HEK293 (cell line): Measurements from ENCODE around the gene PHF23.

Experiments
- CTCF ChIA-PET: fragments of 350-600 bp; formaldehyde crosslinking; extraction: SDS; loops from one replicate; lab custom pipeline; 2021; ENCODE audit warnings: antibody characterized with exemption; lab: Yijun Ruan, JAX
- POLR2A ChIA-PET: fragments of 300-600 bp; formaldehyde crosslinking; extraction: SDS; loops from one replicate; lab custom pipeline; 2020; ENCODE audit warnings: antibody characterized with exemption, inconsistent platforms; lab: Yijun Ruan, JAX
- H3K27ac ChIP-seq: fragments of 200-500 bp; sonication (Bioruptor generic); 2 replicates; pipeline ENCODE4 v1.5.1; 2014; ENCODE audit warnings: low read depth, low read length, control low read depth, inconsistent platforms; ENCODE audit errors: extremely low read depth
- H3K36me3 ChIP-seq, 2 experiments: fragments of 200-500 bp in 1 of 2; sonication (Bioruptor generic) in 1 of 2; 1 replicate in 1 of 2; 2 replicates in 1 of 2; pipeline ENCODE4 v1.5.1; 2014 to 2017; ENCODE audit warnings: inconsistent platforms in 2 of 2, low read length in 2 of 2; ENCODE audit not compliant: control insufficient read depth in 2 of 2, insufficient read depth in 1 of 2
- H3K4me1 ChIP-seq: fragments of 200-500 bp; sonication (Bioruptor generic); 2 replicates; pipeline ENCODE4 v1.5.1; 2014; ENCODE audit warnings: mild to moderate bottlenecking, low read length, inconsistent platforms; ENCODE audit not compliant: control insufficient read depth, insufficient read depth
- H3K4me3 ChIP-seq: 2 replicates; pipeline ENCODE4 v1.5.1; 2011; ENCODE audit warnings: low read depth, mild to moderate bottlenecking, control low read depth, low read length, moderate library complexity
- H3K9me3 ChIP-seq: fragments of 200-500 bp; sonication (Bioruptor generic); 2 replicates; pipeline ENCODE4 v1.5.1; 2014; ENCODE audit warnings: low read depth, low read length, inconsistent platforms; ENCODE audit not compliant: control insufficient read depth, insufficient read depth
- GLI4 ChIP-seq: fragments of 450-650 bp; formaldehyde crosslinking; IDR thresholded peaks from 2 replicates; pipeline ENCODE4 v1.5.1; 2016; ENCODE audit warnings: missing biosample characterization, missing genetic modification characterization
- SP3 ChIP-seq: fragments of 450-650 bp; formaldehyde crosslinking; IDR thresholded peaks from 2 replicates; pipeline ENCODE4 v1.5.1; 2016; ENCODE audit warnings: missing biosample characterization, missing genetic modification characterization
- ZBTB1 ChIP-seq: fragments of 450-650 bp; formaldehyde crosslinking; IDR thresholded peaks from 2 replicates; pipeline ENCODE4 v1.5.1; 2016; ENCODE audit warnings: missing biosample characterization, missing genetic modification characterization
- ZBTB17 ChIP-seq: fragments of 450-650 bp; formaldehyde crosslinking; IDR thresholded peaks from 2 replicates; pipeline ENCODE4 v1.5.1; 2016; ENCODE audit warnings: missing biosample characterization, missing genetic modification characterization
- ZBTB48 ChIP-seq: fragments of 450-650 bp; formaldehyde crosslinking; IDR thresholded peaks from 2 replicates; pipeline ENCODE4 v1.5.1; 2016; ENCODE audit warnings: missing biosample characterization, missing genetic modification characterization
- ZFP41 ChIP-seq: fragments of 450-650 bp; formaldehyde crosslinking; IDR thresholded peaks from 2 replicates; pipeline ENCODE4 v1.5.1; 2016; ENCODE audit warnings: missing biosample characterization, missing genetic modification characterization, borderline replicate concordance
- ZNF155 ChIP-seq: fragments of 450-650 bp; formaldehyde crosslinking; IDR thresholded peaks from 2 replicates; pipeline ENCODE4 v1.5.1; 2016; ENCODE audit warnings: missing biosample characterization, missing genetic modification characterization
- ZNF157 ChIP-seq: fragments of 450-650 bp; formaldehyde crosslinking; IDR thresholded peaks from 2 replicates; pipeline ENCODE4 v1.5.1; 2016; ENCODE audit warnings: missing biosample characterization, missing genetic modification characterization
- ZNF174 ChIP-seq: fragments of 450-650 bp; formaldehyde crosslinking; IDR thresholded peaks from 2 replicates; pipeline ENCODE4 v1.5.0; 2017; ENCODE audit warnings: missing biosample characterization, mild to moderate bottlenecking, missing genetic modification characterization
- ZNF221 ChIP-seq: fragments of 450-650 bp; formaldehyde crosslinking; IDR thresholded peaks from 2 replicates; pipeline ENCODE4 v1.5.1; 2017; ENCODE audit warnings: missing biosample characterization, missing genetic modification characterization, borderline replicate concordance
- ZNF223 ChIP-seq: fragments of 450-650 bp; formaldehyde crosslinking; IDR thresholded peaks from 2 replicates; pipeline ENCODE4 v1.5.1; 2016; ENCODE audit warnings: missing biosample characterization, missing genetic modification characterization
- ZNF366 ChIP-seq: fragments of 450-650 bp; formaldehyde crosslinking; conservative IDR thresholded peaks from 2 replicates; pipeline ENCODE4 v1.5.1; 2016; ENCODE audit warnings: missing biosample characterization, missing genetic modification characterization
- ZNF391 ChIP-seq: fragments of 450-650 bp; formaldehyde crosslinking; IDR thresholded peaks from 2 replicates; pipeline ENCODE4 v1.5.1; 2016; ENCODE audit warnings: low read depth, missing biosample characterization, missing genetic modification characterization, borderline replicate concordance
- ZNF660 ChIP-seq: fragments of 450-650 bp; IDR thresholded peaks from 2 replicates; pipeline ENCODE4 v1.5.1; 2018; ENCODE audit warnings: missing biosample characterization, mild to moderate bottlenecking, missing genetic modification characterization
- ZNF670 ChIP-seq: fragments of 450-650 bp; formaldehyde crosslinking; IDR thresholded peaks from 2 replicates; pipeline ENCODE4 v1.5.1; 2016; ENCODE audit warnings: missing biosample characterization, missing genetic modification characterization, low read depth
- ZNF747 ChIP-seq: fragments of 450-650 bp; formaldehyde crosslinking; IDR thresholded peaks from 2 replicates; pipeline ENCODE4 v1.5.1; 2016; ENCODE audit warnings: missing biosample characterization, missing genetic modification characterization
- ZNF792 ChIP-seq: fragments of 450-650 bp; formaldehyde crosslinking; IDR thresholded peaks from 2 replicates; pipeline ENCODE4 v1.5.1; 2016; ENCODE audit warnings: missing biosample characterization, missing genetic modification characterization
- ZSCAN16 ChIP-seq: fragments of 450-650 bp; formaldehyde crosslinking; IDR thresholded peaks from 2 replicates; pipeline ENCODE4 v1.5.1; 2016; ENCODE audit warnings: missing biosample characterization, missing genetic modification characterization
- ZSCAN30 ChIP-seq: fragments of 450-650 bp; IDR thresholded peaks from 2 replicates; pipeline ENCODE4 v1.5.1; 2018; ENCODE audit warnings: missing biosample characterization, mild to moderate bottlenecking, missing genetic modification characterization, moderate library complexity
- TF ChIP-seq, protein P1 (sequence below): fragments of 450-650 bp; IDR thresholded peaks from 2 replicates; pipeline ENCODE4 v1.5.1; 2018; ENCODE audit warnings: missing biosample characterization, mild to moderate bottlenecking, missing genetic modification characterization
- TF ChIP-seq, protein P2 (sequence below): fragments of 450-650 bp; formaldehyde crosslinking; IDR thresholded peaks from 2 replicates; pipeline ENCODE4 v1.5.1; 2016; ENCODE audit warnings: missing biosample characterization, missing genetic modification characterization, borderline replicate concordance
- TF ChIP-seq, protein P3 (sequence below): fragments of 450-650 bp; formaldehyde crosslinking; IDR thresholded peaks from 2 replicates; pipeline ENCODE4 v1.5.1; 2016; ENCODE audit warnings: missing biosample characterization, missing genetic modification characterization

Gene PHF23

DNA sequence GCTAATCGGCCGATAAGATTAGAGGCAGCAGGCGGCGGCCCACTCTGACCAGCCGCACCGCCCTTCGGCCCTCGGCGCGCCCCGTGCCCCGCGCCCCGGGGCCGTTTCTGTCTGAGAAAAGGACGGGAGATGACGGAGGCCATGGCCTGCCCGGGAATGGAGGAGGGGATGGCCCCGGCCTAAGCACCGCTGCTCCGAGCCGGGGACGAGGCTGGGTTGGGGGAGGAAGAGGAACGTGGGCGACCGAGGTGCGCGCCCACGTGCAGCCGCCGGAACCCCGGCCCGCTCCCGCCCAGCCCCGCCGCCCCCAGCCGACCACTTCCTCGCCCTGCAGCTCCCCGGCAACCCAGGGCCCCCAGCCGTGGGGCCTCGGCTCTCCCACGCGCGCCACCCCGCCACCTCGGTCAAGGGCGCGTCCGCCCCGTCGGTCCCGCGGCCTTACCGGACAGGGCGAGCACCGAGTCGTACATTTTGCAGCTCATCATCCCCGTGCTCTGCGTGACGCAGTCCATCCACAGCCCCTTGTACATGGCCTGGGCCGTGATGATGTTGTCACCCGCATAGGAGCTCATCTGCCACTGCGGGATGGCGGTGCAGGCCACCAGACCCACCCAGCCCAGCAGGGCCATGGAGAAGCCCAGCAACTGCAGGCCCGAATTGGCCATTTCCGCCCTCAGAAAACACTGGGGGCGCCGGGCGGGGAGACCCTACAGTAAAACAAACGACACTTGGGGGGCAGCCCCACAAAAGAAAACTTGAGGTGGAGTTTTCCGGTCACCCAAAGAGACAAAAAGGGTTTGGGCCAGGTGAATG is 22.3 kb upstream of the PHF23 start:
- H3K27ac ChIP-seq, result peak overlapping the region; percentile 41; the same call in 1 of the 2 replicates
- POLR2A ChIA-PET, result interaction anchor here (1.0 kb wide), 1 partner anchor 37 kb away, joined by 3 read pairs; no protein-coding TSS in a partner anchor

DNA sequence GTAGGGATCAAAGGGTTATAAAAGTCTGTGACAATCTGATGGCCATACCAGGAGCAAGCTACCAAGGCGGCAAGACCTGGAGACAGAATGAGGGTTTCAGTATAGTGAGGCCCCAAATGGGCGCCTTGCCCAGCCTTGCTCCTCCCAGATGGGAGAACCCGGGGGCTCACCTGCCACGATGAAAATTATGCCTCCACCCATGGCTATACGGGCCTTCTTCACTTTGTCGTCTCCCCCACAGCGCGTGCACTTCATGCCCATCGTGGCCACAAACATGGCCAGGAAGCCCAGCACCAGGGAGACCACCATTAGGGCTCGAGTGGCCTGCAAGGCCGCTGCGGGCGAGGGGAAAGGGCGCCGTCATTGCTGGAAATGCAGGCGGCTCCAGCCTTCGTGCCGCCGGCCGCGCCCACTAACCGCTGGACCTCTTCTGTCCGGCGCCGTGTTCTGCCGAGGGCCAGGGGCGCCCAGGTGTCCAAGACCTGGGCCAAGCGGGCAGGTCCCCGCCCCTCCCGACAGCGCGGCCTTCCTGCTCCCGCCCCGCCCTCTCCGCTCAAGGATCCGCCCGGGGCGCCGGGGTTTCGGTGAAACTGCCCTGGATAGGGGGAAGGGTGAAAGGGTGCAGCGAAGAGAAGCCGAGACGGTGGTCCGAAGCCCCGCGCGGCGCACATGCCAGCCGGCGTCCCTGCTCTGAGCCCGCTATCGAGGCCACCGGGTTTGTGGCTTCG is 21.6 kb upstream of the PHF23 start:
- H3K36me3 ChIP-seq, result peaks cover 20 to 47% of the 10 kb centered on the region in 2 experiments; a peak in 2 of 3 replicates
- H3K4me1 ChIP-seq, result peaks cover 18% of the 10 kb centered on the region
- CTCF ChIA-PET, result interaction anchor here (0.6 to 1.4 kb wide), 2 partner anchors 20 to 36 kb away, joined by 3 to 4 read pairs; no protein-coding TSS in a partner anchor
- H3K27ac ChIP-seq, result peak overlapping the region; percentile 5; the same call in 1 of the 2 replicates
- peak overlapping the region; percentile 40 for H3K4me3 ChIP-seq
- POLR2A ChIA-PET, result interaction anchor here (0.7 to 0.9 kb wide), 2 partner anchors 19 to 21 kb away, joined by 3 to 5 read pairs; partner anchors contain the start of gene GABARAP
- no peaks in the 10 kb centered on the region for H3K9me3 ChIP-seq
- no peak for TF ChIP-seq ZNF157 (tag by site-specific recombination)
- TF ChIP-seq, all 188 proteins: peak for 0

More for the DNA sequence above, 22.3 kb upstream of the PHF23 start:
- CTCF ChIA-PET, result interaction anchor here (0.6 kb wide), 1 partner anchor 35 kb away, joined by 3 read pairs; no protein-coding TSS in a partner anchor
- Histone ChIP-seq H3K9me3 (no peaks in the 10 kb centered on the region), H3K36me3 (peaks cover 16 to 40% of the 10 kb centered on the region in 2 experiments; a peak in 2 of 3 replicates), H3K4me3 (peak overlapping the region; percentile 40), H3K4me1 (peaks cover 18% of the 10 kb centered on the region)
- TF ChIP-seq, protein P1, sequence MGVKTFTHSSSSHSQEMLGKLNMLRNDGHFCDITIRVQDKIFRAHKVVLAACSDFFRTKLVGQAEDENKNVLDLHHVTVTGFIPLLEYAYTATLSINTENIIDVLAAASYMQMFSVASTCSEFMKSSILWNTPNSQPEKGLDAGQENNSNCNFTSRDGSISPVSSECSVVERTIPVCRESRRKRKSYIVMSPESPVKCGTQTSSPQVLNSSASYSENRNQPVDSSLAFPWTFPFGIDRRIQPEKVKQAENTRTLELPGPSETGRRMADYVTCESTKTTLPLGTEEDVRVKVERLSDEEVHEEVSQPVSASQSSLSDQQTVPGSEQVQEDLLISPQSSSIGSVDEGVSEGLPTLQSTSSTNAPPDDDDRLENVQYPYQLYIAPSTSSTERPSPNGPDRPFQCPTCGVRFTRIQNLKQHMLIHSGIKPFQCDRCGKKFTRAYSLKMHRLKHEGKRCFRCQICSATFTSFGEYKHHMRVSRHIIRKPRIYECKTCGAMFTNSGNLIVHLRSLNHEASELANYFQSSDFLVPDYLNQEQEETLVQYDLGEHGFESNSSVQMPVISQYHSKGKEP (tag by site-specific recombination), result no peak
- no peak for TF ChIP-seq ZSCAN30 (tag by site-specific recombination)
- no peak for TF ChIP-seq ZNF391
- TF ChIP-seq SP3, result no peak
- no peak for TF ChIP-seq GLI4
- TF ChIP-seq ZNF747 (tag by site-specific recombination), result no peak
- peak; percentile 55; the same call in 1 of the 2 replicates for TF ChIP-seq ZNF223 (tag by site-specific recombination)

DNA sequence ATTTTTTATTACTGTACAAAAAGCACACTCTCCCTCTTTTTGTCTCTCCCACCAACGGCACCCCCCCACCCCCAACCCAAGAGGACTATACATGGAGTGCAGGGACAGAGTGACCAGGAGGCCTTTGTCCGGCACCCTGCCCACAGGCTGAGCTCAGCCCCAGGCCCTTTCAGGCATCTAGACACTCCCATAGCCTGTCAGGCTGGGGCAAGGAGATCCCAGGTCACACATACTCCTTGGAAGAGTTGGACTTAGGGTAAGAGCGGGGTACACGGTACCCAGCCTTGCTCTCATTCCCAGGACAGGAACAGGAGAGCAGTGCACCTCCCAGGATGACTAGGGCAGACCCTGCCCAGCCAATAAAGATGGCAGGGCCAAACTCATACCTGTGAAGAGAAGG is 20.9 kb upstream of the PHF23 start:
- peak overlapping the region; percentile 5; the same call in 1 of the 2 replicates for H3K27ac ChIP-seq
- ChIA-PET CTCF (interaction anchor here (1.4 kb wide), 1 partner anchor 20 kb away, joined by 4 read pairs; no protein-coding TSS in a partner anchor), POLR2A (interaction anchor here (0.5 to 0.9 kb wide), 3 partner anchors 18 to 296 kb away, joined by 3 to 5 read pairs (median 3); partner anchors contain the start of gene GABARAP)
- H3K4me3 ChIP-seq, result no peak overlapping the region
- H3K36me3 ChIP-seq, result peaks cover 26 to 54% of the 10 kb centered on the region in 2 experiments; a peak in 2 of 3 replicates
- no peak for TF ChIP-seq ZBTB1
- TF ChIP-seq ZNF660, result no peak
- TF ChIP-seq ZNF155 (tag by site-specific recombination), result no peak
- TF ChIP-seq ZBTB17, result no peak
- TF ChIP-seq ZNF670 (tag by site-specific recombination), result no peak
- TF ChIP-seq ZFP41 (tag by site-specific recombination), result no peak
- no peak for TF ChIP-seq ZNF792 (tag by site-specific recombination)
- TF ChIP-seq ZNF174, result no peak
- TF ChIP-seq ZNF366 (tag by site-specific recombination), result no peak
- TF ChIP-seq, protein P2, sequence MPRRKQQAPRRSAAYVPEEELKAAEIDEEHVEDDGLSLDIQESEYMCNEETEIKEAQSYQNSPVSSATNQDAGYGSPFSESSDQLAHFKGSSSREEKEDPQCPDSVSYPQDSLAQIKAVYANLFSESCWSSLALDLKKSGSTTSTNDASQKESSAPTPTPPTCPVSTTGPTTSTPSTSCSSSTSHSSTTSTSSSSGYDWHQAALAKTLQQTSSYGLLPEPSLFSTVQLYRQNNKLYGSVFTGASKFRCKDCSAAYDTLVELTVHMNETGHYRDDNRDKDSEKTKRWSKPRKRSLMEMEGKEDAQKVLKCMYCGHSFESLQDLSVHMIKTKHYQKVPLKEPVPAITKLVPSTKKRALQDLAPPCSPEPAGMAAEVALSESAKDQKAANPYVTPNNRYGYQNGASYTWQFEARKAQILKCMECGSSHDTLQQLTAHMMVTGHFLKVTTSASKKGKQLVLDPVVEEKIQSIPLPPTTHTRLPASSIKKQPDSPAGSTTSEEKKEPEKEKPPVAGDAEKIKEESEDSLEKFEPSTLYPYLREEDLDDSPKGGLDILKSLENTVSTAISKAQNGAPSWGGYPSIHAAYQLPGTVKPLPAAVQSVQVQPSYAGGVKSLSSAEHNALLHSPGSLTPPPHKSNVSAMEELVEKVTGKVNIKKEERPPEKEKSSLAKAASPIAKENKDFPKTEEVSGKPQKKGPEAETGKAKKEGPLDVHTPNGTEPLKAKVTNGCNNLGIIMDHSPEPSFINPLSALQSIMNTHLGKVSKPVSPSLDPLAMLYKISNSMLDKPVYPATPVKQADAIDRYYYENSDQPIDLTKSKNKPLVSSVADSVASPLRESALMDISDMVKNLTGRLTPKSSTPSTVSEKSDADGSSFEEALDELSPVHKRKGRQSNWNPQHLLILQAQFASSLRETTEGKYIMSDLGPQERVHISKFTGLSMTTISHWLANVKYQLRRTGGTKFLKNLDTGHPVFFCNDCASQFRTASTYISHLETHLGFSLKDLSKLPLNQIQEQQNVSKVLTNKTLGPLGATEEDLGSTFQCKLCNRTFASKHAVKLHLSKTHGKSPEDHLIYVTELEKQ (tag by site-specific recombination), result no peak
- no peak for TF ChIP-seq ZNF221 (tag by site-specific recombination)
- TF ChIP-seq ZBTB48 (tag by site-specific recombination), result no peak
- no peak for TF ChIP-seq ZSCAN16 (tag by site-specific recombination)
- TF ChIP-seq, protein P3, sequence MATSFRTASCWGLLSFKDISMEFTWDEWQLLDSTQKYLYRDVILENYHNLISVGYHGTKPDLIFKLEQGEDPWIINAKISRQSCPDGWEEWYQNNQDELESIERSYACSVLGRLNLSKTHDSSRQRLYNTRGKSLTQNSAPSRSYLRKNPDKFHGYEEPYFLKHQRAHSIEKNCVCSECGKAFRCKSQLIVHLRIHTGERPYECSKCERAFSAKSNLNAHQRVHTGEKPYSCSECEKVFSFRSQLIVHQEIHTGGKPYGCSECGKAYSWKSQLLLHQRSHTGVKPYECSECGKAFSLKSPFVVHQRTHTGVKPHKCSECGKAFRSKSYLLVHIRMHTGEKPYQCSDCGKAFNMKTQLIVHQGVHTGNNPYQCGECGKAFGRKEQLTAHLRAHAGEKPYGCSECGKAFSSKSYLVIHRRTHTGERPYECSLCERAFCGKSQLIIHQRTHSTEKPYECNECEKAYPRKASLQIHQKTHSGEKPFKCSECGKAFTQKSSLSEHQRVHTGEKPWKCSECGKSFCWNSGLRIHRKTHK, result no peak
- no peaks in the 10 kb centered on the region for H3K9me3 ChIP-seq
- peaks cover 18% of the 10 kb centered on the region for H3K4me1 ChIP-seq
